Right cardiac atrium (tissue), 5 donors: Measurements from ENCODE around the gene RNF157. TPM values are rescaled to one million over a fixed set of nuclear protein-coding genes. Genes with fewer than 3 reads are reported as not detected.
"Not testable (repeated sequence)": the region's sequence is repeated elsewhere in the genome, so short reads cannot be mapped to it uniquely, and the experiment has no call there.

Experiments used
- ATAC-seq, 2 donors: fragments of 200-7000 bp; cut with Tn5 transposase; one replicate each; pipeline versions ENCODE4 v1.8.0 to v1.9.1; 2020; ENCODE audit warnings: moderate library complexity in 2 of 2, mild to moderate bottlenecking in 1 of 2
- DNase-seq, 3 donors: peaks; one replicate each; pipeline ENCODE4 v3.0.0-alpha.2; 2020
- H3K27ac ChIP-seq: one replicate; pipeline ENCODE4 v1.5.1; 2013; ENCODE audit warnings: mild to moderate bottlenecking, low read length, control low read depth, moderate library complexity
- H3K27me3 ChIP-seq: one replicate; pipeline ENCODE4 v1.6.1; 2013; ENCODE audit not compliant: control insufficient read depth, insufficient read depth
- H3K4me1 ChIP-seq: one replicate; pipeline ENCODE4 v1.6.1; 2013; ENCODE audit warnings: low read length; ENCODE audit not compliant: control insufficient read depth, insufficient read depth
- H3K4me3 ChIP-seq: one replicate; pipeline ENCODE4 v1.5.1; 2013; ENCODE audit warnings: low read length, control low read depth
- H3K9me3 ChIP-seq: one replicate; pipeline ENCODE4 v1.6.1; 2013; ENCODE audit warnings: low read length; ENCODE audit not compliant: control insufficient read depth
- WGBS: extraction: QIAGEN DNeasy Blood & Tissue Kit; methylation state at CpG from one replicate; pipeline ENCODE4 v1.1.7; 2013; 5-methylcytosine and 5-hydroxymethylcytosine counted together
- intact Hi-C, 4 donors: fragments of 100-400 bp; cut with DNase I; formaldehyde crosslinking; loops; one replicate each; pipeline versions ENCODE4 v1.11.0 to v1.14.0; 2022 to 2023
- polyA plus RNA-seq: library from polyadenylated mRNA; stranded (reverse); fragments of 200-250 nt; gene quantifications from one replicate; pipeline ENCODE4 v1.2.3, GENCODE V29; 2013
- total RNA-seq, 4 donors: library from RNA; stranded (reverse); fragmentation: NEBNext Ultra II Directional; extraction: Animal tissue kit (Norgen Biotek cat#: 25700); gene quantifications; one replicate each; pipeline ENCODE4 v1.2.1, GENCODE V29; 2021
- donor health status: healthy with polysubstance abuse.
- donor health status: DM: no; HTN: yes; CAD: no.
- donor health status: DM: no; HTN: no; CAD: no.
- donor health status: DM: no; HTN: yes; CAD: no; lungs with severe emphysema.
- donor health status: DM: yes; HTN: yes; CAD: no.

RNF157 gene
- total and polyA plus RNA-seq, 5 donors = 10.2 to 18.8 (median 12.1) TPM

GRCh38 chr17:76196675-76197074 is 43.6 kb downstream of the RNF157 start:
- peak; percentile 82 to 88 for ATAC-seq
- 51% methylated on average over 3 of the region's 3 CpGs for WGBS
- Histone ChIP-seq H3K27me3 (no peaks in the 10 kb centered on the region), H3K27ac (peak overlapping the region; percentile 21), H3K4me3 (no peak overlapping the region), H3K9me3 (no peaks in the 10 kb centered on the region), H3K4me1 (peaks cover 12% of the 10 kb centered on the region)
- DNase-seq = peak; percentile 69 to 86 (median 78)
- intact Hi-C loops = no loop called here

- Histone ChIP-seq H3K27ac (no peak overlapping the region), H3K9me3 (no peaks in the 10 kb centered on the region)
- 96% methylated on average over 12 of the region's 12 CpGs for WGBS
These were observed 44.8 kb downstream of the RNF157 start for GRCh38 chr17:76195281-76196096.

GRCh38 chr17:76193591-76193990 is 46.7 kb downstream of the RNF157 start:
- Histone ChIP-seq H3K27ac (no peak overlapping the region), H3K9me3 (no peaks in the 10 kb centered on the region), H3K4me1 (peaks cover 12% of the 10 kb centered on the region), H3K4me3 (no peak overlapping the region), H3K27me3 (no peaks in the 10 kb centered on the region)
- intact Hi-C loops = no loop called here
- 69% methylated on average over 13 of the region's 13 CpGs for WGBS
- DNase-seq (no peak), ATAC-seq (no peak)

More at GRCh38 chr17:76195281-76196096, 44.8 kb downstream of the RNF157 start:
- no peak overlapping the region for H3K4me3 ChIP-seq
- H3K4me1 ChIP-seq = peaks cover 12% of the 10 kb centered on the region
- no peak for DNase-seq
- intact Hi-C loops = no loop called here
- ATAC-seq = no peak
- no peaks in the 10 kb centered on the region for H3K27me3 ChIP-seq

- ATAC-seq (no peak), DNase-seq (no peak)
- Histone ChIP-seq H3K4me3 (no peak overlapping the region), H3K27ac (no peak overlapping the region), H3K27me3 (no peaks in the 10 kb centered on the region), H3K9me3 (no peaks in the 10 kb centered on the region), H3K4me1 (peaks cover 1% of the 10 kb centered on the region)
- intact Hi-C loops = no loop called here
- WGBS = 56% methylated on average over 6 of the region's 6 CpGs
These were observed 48.4 kb downstream of the RNF157 start for GRCh38 chr17:76191896-76192295.

- Histone ChIP-seq H3K27ac (no peak overlapping the region), H3K9me3 (no peaks in the 10 kb centered on the region), H3K4me1 (no peaks in the 10 kb centered on the region), H3K4me3 (no peak overlapping the region), H3K27me3 (no peaks in the 10 kb centered on the region)
- ATAC-seq = no peak
- WGBS = 88% methylated on average over 4 of the region's 4 CpGs
- intact Hi-C loops = no loop called here
- no peak for DNase-seq
These were observed 50.6 kb downstream of the RNF157 start for GRCh38 chr17:76189741-76190140.

- no peaks in the 10 kb centered on the region for H3K9me3 ChIP-seq
- H3K4me1 ChIP-seq = no peaks in the 10 kb centered on the region
- no peak for DNase-seq
- ATAC-seq = no peak
- no peaks in the 10 kb centered on the region for H3K27me3 ChIP-seq
- H3K27ac ChIP-seq = no peak overlapping the region
- intact Hi-C loops = no loop called here
- 76% methylated on average over 4 of the region's 4 CpGs for WGBS
- H3K4me3 ChIP-seq = no peak overlapping the region
These were observed 51.0 kb downstream of the RNF157 start for GRCh38 chr17:76189247-76189646.

GRCh38 chr17:76188213-76189016 is 51.9 kb downstream of the RNF157 start:
- Histone ChIP-seq H3K4me3 (no peak overlapping the region), H3K4me1 (no peaks in the 10 kb centered on the region), H3K9me3 (no peaks in the 10 kb centered on the region), H3K27me3 (no peaks in the 10 kb centered on the region), H3K27ac (no peak overlapping the region)
- intact Hi-C loops = no loop called here
- WGBS = 85% methylated on average over 4 of the region's 4 CpGs
- no peak for DNase-seq
- ATAC-seq = no peak

- H3K27me3 ChIP-seq, ATAC-seq, H3K9me3 ChIP-seq, H3K4me3 ChIP-seq, DNase-seq, H3K27ac ChIP-seq, intact Hi-C loops, H3K4me1 ChIP-seq: not testable (repeated sequence)
- 100% methylated on average over 2 of the region's 2 CpGs for WGBS
These were observed 53.5 kb downstream of the RNF157 start for GRCh38 chr17:76186774-76187173.

GRCh38 chr17:76184290-76184689 is 56.0 kb downstream of the RNF157 start:
- intact Hi-C loops = loop anchor here in 1 of 4 donors (5.0 kb wide), 1 partner anchor 62 kb away; no protein-coding TSS in a partner anchor
- ATAC-seq = no peak
- no peaks in the 10 kb centered on the region for H3K4me1 ChIP-seq

GRCh38 chr17:76182016-76182764 is 58.1 kb downstream of the RNF157 start:
- 12% methylated on average over 11 of the region's 11 CpGs for WGBS
- no peaks in the 10 kb centered on the region for H3K9me3 ChIP-seq
- no peaks in the 10 kb centered on the region for H3K4me1 ChIP-seq
- no peak overlapping the region for H3K27ac ChIP-seq
- no peak overlapping the region for H3K4me3 ChIP-seq
- intact Hi-C loops = loop anchor here in 2 of 4 donors (2.0 to 5.0 kb wide), 2 partner anchors 60 to 99 kb away; no protein-coding TSS in a partner anchor
- ATAC-seq (peak; percentile 85 to 89), DNase-seq (peak; percentile 82 to 95 (median 93))
- H3K27me3 ChIP-seq = no peaks in the 10 kb centered on the region

More at GRCh38 chr17:76184290-76184689, 56.0 kb downstream of the RNF157 start:
- no peak overlapping the region for H3K4me3 ChIP-seq
- DNase-seq = no peak
- WGBS = 51% methylated on average over 2 of the region's 2 CpGs
- no peaks in the 10 kb centered on the region for H3K9me3 ChIP-seq
- no peak overlapping the region for H3K27ac ChIP-seq
- H3K27me3 ChIP-seq = no peaks in the 10 kb centered on the region
